ENCODE measurements around the gene SHOC2.

GRCh38 chr10:110912374-110912773 lies 7.0 kb upstream of the SHOC2 start:
- TF ChIP-seq NFIC (IDR thresholded peaks at IDR 0.05), result no peak
- TF ChIP-seq MAX (IDR thresholded peaks at IDR 0.05), result no peak
- TF ChIP-seq USF1 (IDR thresholded peaks at IDR 0.05), result no peak
- TF ChIP-seq EGR1 (IDR thresholded peaks at IDR 0.05), result no peak
- TF ChIP-seq TEAD4 (IDR thresholded peaks at IDR 0.05), result no peak
- no peak for TF ChIP-seq REST (IDR thresholded peaks at IDR 0.05; ENCODE audit: low read depth)
- no peak for TF ChIP-seq TCF12 (IDR thresholded peaks at IDR 0.05; ENCODE audit: low read depth)
- no peak for TF ChIP-seq CEBPB (IDR thresholded peaks at IDR 0.05)
- TF ChIP-seq YY1 (IDR thresholded peaks at IDR 0.05; ENCODE audit: low read depth), result no peak

Measured in Ishikawa (cell line).